ENCODE results near the gene ARAP2. TPM values are rescaled to one million over a fixed set of nuclear protein-coding genes. Genes with fewer than 3 reads are reported as not detected.

Gene ARAP2
- total and polyA plus RNA-seq, 2 donors (not counting 3 experiments of a cell fraction or from before 2014, with no cell fraction given): not detected

GRCh38 chr4:36173905-36174304 lies 70.4 kb downstream of the ARAP2 start:
- POLR2A ChIA-PET: no interaction called here
- dilution Hi-C loops (cut with MboI; ENCODE audit: extremely low pct_ligation_motif_present, low sequenced_read_pairs) (no loop called here), intact Hi-C loops (cut with micrococcal nuclease) (loop anchor here (1.0 kb wide), 1 partner anchor 27 kb away; no protein-coding TSS in a partner anchor)
- no TSS peak for BruUV-seq (replicated peaks)
- CTCF ChIA-PET: interaction anchor here (0.9 to 1.0 kb wide), 2 partner anchors 9 to 18 kb away, joined by 3 to 4 read pairs; no protein-coding TSS in a partner anchor
- FAIRE-seq: no peak
- Histone ChIP-seq H3K9me3 (replicated peaks; ENCODE audit: control insufficient read depth, insufficient read depth, low read length) (no peaks in the 10 kb centered on the region), H4K20me1 (replicated peaks; ENCODE audit: control insufficient read depth, extremely low read depth, insufficient read depth, low read length) (no peaks in the 10 kb centered on the region), H3K4me1 (ENCODE audit: control insufficient read depth, extremely low read depth, insufficient read depth, low read length) (no peaks in the 10 kb centered on the region), H3K4me2 (ENCODE audit: insufficient read depth, low read length) (no peak overlapping the region), H3K9ac (replicated peaks; ENCODE audit: extremely low read depth, insufficient read depth, low read length) (no peak overlapping the region), H3K36me3 (ENCODE audit: control insufficient read depth in 2 of 2, extremely low read depth in 1 of 2, insufficient read depth in 2 of 2, low read length in 2 of 2) (no peaks in the 10 kb centered on the region), H2AFZ (ENCODE audit: low read depth, low read length) (no peak overlapping the region), H3K4me3 (replicated peaks in 1 of 3; ENCODE audit: insufficient read depth in 1 of 3, low read depth in 1 of 3, low read length in 3 of 3) (no peak overlapping the region), H3K79me2 (ENCODE audit: control insufficient read depth, insufficient read depth, low read length) (no peaks in the 10 kb centered on the region), H3K27me3 (ENCODE audit: control insufficient read depth in 2 of 2, insufficient read depth in 2 of 2, low read length in 2 of 2) (no peaks in the 10 kb centered on the region), H3K9me1 (replicated peaks; ENCODE audit: control insufficient read depth, extremely low read depth, insufficient read depth, low read length) (no peaks in the 10 kb centered on the region), H3K27ac (ENCODE audit: insufficient read depth, low read depth, low read length) (no peak overlapping the region)
- TF ChIP-seq MYC (IDR thresholded peaks at IDR 0.05; ENCODE audit: low read depth, low read length) (no peak), FOS (IDR thresholded peaks at IDR 0.05; ENCODE audit: borderline replicate concordance, insufficient read depth, low read length) (no peak), EZH2 (IDR thresholded peaks at IDR 0.05; ENCODE audit: borderline replicate concordance, low read depth, low read length, severe bottlenecking) (no peak), GATA2 (IDR thresholded peaks at IDR 0.05; ENCODE audit: insufficient read depth, insufficient read length, low read depth, low read length) (no peak), JUN (IDR thresholded peaks at IDR 0.05; ENCODE audit: borderline replicate concordance, insufficient read depth, insufficient read length, low read depth) (no peak), POLR2AphosphoS5 (IDR thresholded peaks at IDR 0.05; ENCODE audit: insufficient read depth, low read depth, low read length) (no peak), MAX (IDR thresholded peaks at IDR 0.05; ENCODE audit: insufficient read depth, insufficient read length) (no peak), CTCF (IDR thresholded peaks at IDR 0.05; ENCODE audit: extremely low read depth in 1 of 2, insufficient read depth in 1 of 2, low read depth in 1 of 2, low read length in 2 of 2) (no peak), POLR2A (IDR thresholded peaks at IDR 0.05; ENCODE audit: low read depth, low read length) (no peak)
- DNase-seq (ENCODE audit: low read depth, low spot score): no peak

Measured in endothelial cell of umbilical vein (primary cell).